ENCODE data around the gene NSRP1. TPM values are rescaled to one million over a fixed set of nuclear protein-coding genes. Genes with fewer than 3 reads are reported as not detected.
A peak's percentile ranks its signal among the peaks of the same experiment; 100 is the strongest.
"Not testable (repeated sequence)": the region's sequence is repeated elsewhere in the genome, so short reads cannot be mapped to it uniquely, and the experiment has no call there.

The NSRP1 gene
- total RNA-seq, 2 donors from 2014 or later = 20.9 TPM

DNA sequence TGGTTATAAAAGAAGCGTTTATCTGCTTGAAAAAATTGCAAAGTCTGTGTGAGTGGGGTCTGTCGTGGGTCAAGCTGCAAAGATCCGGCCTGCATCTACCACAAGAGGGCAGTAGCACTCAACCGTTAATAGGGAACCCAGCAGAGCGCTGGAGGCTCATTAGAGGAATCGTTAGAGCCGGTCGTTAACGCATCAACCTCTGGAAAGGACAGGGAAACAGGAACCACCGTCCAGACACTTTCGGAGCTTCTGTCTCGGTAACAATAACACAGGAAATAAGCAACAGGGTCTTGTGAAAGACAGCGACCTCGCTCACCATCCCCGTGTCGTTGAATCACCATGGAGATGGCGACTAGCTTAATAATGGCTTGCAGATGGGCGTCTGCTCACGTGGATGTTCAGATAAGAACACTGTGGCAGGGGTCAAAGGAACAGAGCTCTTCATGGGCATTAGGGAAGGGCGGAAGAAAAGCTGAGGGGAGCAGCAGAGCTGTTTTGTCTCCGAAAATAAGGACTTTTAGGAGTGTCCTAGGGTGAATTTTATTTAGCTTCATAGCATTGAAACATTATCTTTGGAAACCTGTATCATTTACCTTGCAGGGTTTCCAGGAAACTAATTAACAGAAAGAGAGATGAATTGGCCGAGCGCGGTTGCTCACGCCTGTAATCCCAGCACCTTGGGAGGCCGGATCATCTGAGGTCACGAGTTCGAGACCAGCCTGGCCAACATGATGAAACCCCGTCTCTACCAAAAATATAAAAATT lies 11.9 kb upstream of the NSRP1 start:
- H3K27me3 ChIP-seq = no peaks in the 10 kb centered on the region
- peak; percentile 85 for DNase-seq
- no peaks in the 10 kb centered on the region for H3K36me3 ChIP-seq
- no peaks in the 10 kb centered on the region for H3K4me1 ChIP-seq
- H3K4me3 ChIP-seq = peak overlapping the region; percentile 26
- H3K27ac ChIP-seq = peak overlapping the region; percentile 41
- no peaks in the 10 kb centered on the region for H3K9me3 ChIP-seq
- intact Hi-C loops (cut with DNase I) = loop anchor here (10.0 kb wide), 1 partner anchor 170 kb away; no protein-coding TSS in a partner anchor
- H3K9ac ChIP-seq (ENCODE audit: low read depth in 2 of 2, low read length in 2 of 2) = peak overlapping the region in 1 of 2 donors; percentile 70
- TF ChIP-seq, protein P1, sequence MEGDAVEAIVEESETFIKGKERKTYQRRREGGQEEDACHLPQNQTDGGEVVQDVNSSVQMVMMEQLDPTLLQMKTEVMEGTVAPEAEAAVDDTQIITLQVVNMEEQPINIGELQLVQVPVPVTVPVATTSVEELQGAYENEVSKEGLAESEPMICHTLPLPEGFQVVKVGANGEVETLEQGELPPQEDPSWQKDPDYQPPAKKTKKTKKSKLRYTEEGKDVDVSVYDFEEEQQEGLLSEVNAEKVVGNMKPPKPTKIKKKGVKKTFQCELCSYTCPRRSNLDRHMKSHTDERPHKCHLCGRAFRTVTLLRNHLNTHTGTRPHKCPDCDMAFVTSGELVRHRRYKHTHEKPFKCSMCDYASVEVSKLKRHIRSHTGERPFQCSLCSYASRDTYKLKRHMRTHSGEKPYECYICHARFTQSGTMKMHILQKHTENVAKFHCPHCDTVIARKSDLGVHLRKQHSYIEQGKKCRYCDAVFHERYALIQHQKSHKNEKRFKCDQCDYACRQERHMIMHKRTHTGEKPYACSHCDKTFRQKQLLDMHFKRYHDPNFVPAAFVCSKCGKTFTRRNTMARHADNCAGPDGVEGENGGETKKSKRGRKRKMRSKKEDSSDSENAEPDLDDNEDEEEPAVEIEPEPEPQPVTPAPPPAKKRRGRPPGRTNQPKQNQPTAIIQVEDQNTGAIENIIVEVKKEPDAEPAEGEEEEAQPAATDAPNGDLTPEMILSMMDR (IDR thresholded peaks at IDR 0.05) = peak; percentile 82

DNA sequence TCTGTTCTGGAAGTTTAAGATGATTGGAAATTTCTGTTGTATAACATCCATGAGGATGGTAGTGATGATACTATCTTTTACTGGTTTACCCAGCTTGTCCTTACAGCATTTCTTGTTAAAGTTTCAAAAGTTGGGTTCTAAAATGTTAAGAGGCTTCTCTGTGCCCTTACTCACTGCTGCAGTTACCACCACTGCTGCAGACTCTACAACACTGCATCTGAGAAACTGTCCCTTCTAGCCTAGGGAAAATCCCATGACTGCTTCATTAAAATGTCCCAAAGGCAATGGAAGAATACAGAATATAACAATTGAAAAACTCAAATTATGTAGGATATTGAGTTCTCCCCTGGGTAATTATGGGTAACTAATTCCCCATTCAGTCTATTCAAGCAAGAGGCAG lies 3.8 kb upstream of the NSRP1 start:
- no peaks in the 10 kb centered on the region for H3K9me3 ChIP-seq
- H3K4me1 ChIP-seq = no peaks in the 10 kb centered on the region
- DNase-seq = no peak
- no peaks in the 10 kb centered on the region for H3K27me3 ChIP-seq
- intact Hi-C loops (cut with DNase I) = no loop called here
- no peak overlapping the region for H3K9ac ChIP-seq (ENCODE audit: low read depth in 2 of 2, low read length in 2 of 2)
- H3K4me3 ChIP-seq = no peak overlapping the region
- peak overlapping the region; percentile 62 for H3K27ac ChIP-seq
- TF ChIP-seq, protein P1 (IDR thresholded peaks at IDR 0.05) = no peak
- H3K36me3 ChIP-seq = no peaks in the 10 kb centered on the region

DNA sequence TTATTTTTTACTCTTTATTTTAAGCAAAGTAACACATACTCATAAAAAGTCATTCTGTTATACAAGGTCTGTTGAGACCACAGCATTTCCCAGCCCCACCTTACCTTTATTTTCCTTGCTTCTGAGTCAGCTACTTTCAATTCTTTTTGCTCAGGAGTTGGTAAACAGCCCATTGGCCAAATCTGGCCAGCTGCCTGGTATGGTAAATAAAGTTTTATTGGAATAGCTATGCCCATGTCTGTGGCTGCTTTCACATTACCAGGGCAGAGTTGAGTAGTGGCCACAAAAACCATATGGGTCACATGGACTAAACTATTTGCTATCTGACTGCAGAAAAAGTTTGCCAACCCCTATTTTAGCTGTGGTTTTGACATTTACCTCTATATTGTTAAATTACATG lies 3.4 kb upstream of the NSRP1 start:
- H3K27ac ChIP-seq = peak overlapping the region; percentile 62
- H3K27me3 ChIP-seq = no peaks in the 10 kb centered on the region
- no peaks in the 10 kb centered on the region for H3K4me1 ChIP-seq
- H3K4me3 ChIP-seq = no peak overlapping the region
- TF ChIP-seq, protein P1 (IDR thresholded peaks at IDR 0.05) = no peak
- DNase-seq = peak; percentile 85
- intact Hi-C loops (cut with DNase I) = no loop called here
- H3K9me3 ChIP-seq = no peaks in the 10 kb centered on the region
- no peak overlapping the region for H3K9ac ChIP-seq (ENCODE audit: low read depth in 2 of 2, low read length in 2 of 2)
- H3K36me3 ChIP-seq = no peaks in the 10 kb centered on the region

DNA sequence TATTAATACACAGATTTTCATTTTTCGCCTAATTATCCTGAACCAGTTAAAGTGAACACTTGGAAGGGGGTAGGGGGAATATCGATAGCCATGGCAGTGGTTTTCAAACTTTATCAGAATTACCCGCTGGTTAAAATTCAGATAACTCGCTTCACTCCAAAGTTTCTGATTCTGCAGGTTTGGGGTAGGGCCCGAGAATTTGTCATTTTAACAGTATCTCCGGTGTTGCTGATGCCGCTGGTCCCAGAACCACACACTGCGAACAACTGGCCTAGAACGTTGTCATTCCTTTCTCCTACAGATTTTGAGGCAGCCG lies 313 bp upstream of the NSRP1 start:
- intact Hi-C loops (cut with DNase I) = no loop called here
- peak overlapping the region; percentile 61 for H3K4me3 ChIP-seq
- no peak for DNase-seq

DNA sequence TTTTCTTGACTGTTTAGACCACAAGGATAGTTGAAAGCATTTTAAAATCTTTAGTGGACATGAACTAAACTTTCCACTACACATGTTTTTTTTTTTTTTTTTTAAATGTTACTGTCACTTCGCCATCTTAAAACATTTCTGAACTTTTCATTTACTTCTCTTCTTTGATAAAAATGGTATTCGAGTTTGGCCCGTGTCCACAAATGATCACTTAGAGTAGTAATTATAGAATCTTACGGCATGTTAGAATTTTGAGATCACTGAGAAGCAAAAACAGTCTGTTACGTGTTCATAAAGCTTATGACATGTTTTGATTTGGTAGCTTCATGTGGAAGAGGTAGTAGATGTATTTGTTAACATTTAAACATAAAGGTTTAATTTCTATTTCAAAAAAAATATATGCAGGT lies 1.1 kb downstream of the NSRP1 start:
- Histone ChIP-seq H3K27ac (peak overlapping the region; percentile 86), H3K9ac (ENCODE audit: low read depth in 2 of 2, low read length in 2 of 2) (peak overlapping the region in 1 of 2 donors; percentile 87), H3K36me3 (no peaks in the 10 kb centered on the region), H3K4me3 (peak overlapping the region; percentile 61), H3K9me3 (no peaks in the 10 kb centered on the region), H3K4me1 (no peaks in the 10 kb centered on the region), H3K27me3 (no peaks in the 10 kb centered on the region)
- intact Hi-C loops (cut with DNase I) = no loop called here
- TF ChIP-seq, protein P1 (IDR thresholded peaks at IDR 0.05) = no peak
- no peak for DNase-seq

More for the DNA sequence above, 313 bp upstream of the NSRP1 start:
- no peaks in the 10 kb centered on the region for H3K9me3 ChIP-seq
- no peaks in the 10 kb centered on the region for H3K36me3 ChIP-seq
- H3K27ac ChIP-seq = peak overlapping the region; percentile 86
- TF ChIP-seq, protein P1 (IDR thresholded peaks at IDR 0.05) = no peak
- H3K4me1 ChIP-seq = no peaks in the 10 kb centered on the region
- H3K9ac ChIP-seq (ENCODE audit: low read depth in 2 of 2, low read length in 2 of 2) = peak overlapping the region; percentile 31 to 87
- H3K27me3 ChIP-seq = no peaks in the 10 kb centered on the region

DNA sequence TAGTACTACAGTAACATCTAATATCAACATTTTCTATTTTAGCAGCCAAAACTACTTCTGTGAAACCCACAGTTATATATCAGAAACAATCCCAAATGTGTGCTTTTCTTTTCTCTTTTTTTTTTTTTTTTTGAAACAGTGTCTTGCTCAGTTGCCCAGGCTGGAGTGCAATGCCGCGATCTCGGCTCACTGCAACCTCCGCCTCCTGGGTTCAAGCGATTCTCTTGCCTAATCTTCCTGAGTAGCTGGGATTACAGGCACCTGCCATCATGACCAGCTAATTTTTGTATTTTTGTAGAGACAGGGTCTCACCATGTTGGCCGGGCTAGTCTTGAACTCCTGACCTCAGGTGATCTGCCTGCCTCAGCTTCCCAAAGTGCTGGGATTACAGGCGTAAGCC lies 2.0 kb downstream of the NSRP1 start:
- H3K9ac ChIP-seq (ENCODE audit: low read depth in 2 of 2, low read length in 2 of 2); H3K4me1 ChIP-seq; H3K27me3 ChIP-seq; DNase-seq; H3K36me3 ChIP-seq; H3K27ac ChIP-seq; H3K4me3 ChIP-seq; H3K9me3 ChIP-seq; intact Hi-C loops (cut with DNase I): not testable (repeated sequence)
